Activated T-cell treated with anti-CD3 and anti-CD28 coated beads for 4 hours (primary cell): ENCODE data around the gene RSPH9.
"Not testable (repeated sequence)": the region's sequence is repeated elsewhere in the genome, so short reads cannot be mapped to it uniquely, and the experiment has no call there.

Experiments used
- DNase-seq: peaks from one replicate; pipeline ENCODE4 v3.0.0-alpha.2; 2020

The RSPH9 gene

DNA sequence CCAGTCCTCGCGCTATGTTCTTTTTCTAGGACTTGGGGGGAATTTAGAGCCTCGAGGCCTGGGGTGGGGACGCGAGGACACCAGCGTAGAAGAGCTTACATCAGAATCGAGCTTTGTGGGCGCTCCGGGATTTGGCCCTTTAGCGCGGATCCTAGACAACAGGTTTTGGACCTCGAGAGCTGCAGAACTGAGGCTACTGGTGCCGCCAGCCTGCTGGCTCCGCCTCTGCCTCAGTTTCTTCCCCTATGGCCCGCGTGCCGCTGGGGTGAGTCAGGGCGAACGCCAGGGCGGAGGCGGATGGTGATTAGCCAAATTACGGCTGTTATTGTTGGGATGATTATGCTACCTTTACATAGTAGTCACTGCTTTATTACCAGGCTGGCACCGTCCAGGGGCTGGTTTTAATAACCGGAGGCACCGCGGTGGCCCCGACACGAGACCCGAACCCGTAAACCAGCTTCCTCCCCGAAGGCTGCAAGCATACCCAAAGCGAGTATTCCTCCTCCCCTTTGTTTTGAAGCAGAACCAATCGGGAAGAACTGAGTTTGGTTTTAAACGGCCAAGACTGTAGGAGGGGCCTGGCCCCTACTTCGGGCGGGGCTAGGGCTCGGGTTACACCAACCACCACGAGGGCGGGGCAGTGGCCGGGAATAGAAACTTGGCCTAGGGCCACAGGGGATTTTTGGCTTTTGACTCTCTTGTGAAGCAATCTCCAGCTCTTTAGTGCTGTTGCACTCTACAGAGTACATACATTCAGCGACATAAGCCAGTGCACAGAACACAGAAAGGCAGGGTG lies 15.1 kb upstream of the RSPH9 start:
- peak; percentile 69 for DNase-seq

DNA sequence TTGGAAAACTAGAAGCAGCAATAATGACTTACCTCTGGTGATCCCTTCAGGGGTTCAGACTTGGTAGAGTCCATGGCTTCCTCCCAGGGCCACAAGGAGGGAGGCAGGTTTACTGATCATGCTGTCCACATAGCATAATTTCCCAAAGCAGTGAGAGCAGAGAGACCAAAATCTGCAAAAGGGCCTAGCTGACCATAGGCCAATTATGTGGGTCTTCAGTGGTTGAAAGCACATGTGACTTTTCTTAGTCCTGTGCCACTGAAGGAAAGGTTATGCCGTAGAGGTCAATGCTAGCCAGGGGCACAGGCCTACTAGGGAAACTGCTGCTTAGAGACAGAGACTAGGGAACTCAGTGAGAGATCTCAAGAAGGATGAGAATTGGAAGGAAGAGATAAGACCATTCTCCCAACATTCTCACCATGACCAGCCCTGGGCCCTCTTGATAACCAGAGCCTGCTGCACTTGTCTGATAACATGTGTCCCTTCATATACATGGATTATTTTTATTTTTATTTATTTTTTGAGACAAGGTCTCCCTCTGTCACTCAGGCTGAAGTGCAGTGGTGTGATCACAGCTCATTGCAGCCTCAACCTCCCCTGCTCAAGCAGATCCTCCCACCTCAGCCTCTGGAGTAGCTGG lies 13.7 kb upstream of the RSPH9 start:
- no peak for DNase-seq

DNA sequence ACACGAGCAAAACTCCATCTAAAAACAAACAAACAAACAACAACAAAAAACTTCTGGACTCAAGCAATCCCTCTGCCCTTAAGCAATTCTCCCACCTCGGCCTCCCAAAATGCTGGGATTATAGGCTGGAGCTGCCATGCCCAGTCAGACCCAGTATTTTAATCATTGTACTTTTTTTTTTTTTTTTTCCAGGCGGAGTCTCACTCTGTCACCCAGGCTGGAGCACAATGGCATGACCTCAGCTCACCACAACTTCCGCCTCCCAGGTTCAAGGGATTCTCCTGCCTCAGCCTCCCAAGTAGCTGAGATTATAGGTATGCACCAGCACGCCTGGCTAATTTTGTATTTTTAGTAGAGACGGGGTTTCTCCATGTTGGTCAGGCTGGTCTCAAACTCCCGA lies 11.8 kb upstream of the RSPH9 start:
- DNase-seq: not testable (repeated sequence)

DNA sequence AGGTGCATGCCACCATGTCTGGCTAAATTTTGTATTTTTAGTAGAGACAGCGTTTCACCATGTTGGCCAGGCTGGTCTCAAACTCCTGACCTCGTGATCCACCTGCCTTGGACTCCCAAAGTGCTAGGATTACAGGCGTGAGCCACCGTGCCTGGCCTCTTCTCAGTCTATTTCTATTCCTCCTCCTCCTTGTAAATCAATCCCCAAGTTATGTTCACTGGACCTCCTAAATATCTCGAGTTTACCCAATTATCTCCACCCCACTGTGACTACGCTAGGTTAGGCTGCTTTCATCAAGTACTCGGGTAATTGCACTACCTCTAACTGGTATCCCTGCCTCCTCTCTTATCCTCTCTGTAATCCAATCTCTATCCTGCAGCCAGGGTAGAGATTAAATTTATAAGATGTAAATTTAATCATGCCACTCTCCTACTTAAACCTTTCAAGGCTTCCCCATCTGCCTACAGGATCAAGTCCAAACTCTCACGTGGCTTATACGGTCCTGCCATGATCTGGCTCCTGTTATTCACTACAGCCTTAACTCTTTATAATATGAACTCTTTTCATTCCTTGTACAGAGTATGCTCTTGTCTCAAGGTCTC lies 10.0 kb upstream of the RSPH9 start:
- DNase-seq: no peak

DNA sequence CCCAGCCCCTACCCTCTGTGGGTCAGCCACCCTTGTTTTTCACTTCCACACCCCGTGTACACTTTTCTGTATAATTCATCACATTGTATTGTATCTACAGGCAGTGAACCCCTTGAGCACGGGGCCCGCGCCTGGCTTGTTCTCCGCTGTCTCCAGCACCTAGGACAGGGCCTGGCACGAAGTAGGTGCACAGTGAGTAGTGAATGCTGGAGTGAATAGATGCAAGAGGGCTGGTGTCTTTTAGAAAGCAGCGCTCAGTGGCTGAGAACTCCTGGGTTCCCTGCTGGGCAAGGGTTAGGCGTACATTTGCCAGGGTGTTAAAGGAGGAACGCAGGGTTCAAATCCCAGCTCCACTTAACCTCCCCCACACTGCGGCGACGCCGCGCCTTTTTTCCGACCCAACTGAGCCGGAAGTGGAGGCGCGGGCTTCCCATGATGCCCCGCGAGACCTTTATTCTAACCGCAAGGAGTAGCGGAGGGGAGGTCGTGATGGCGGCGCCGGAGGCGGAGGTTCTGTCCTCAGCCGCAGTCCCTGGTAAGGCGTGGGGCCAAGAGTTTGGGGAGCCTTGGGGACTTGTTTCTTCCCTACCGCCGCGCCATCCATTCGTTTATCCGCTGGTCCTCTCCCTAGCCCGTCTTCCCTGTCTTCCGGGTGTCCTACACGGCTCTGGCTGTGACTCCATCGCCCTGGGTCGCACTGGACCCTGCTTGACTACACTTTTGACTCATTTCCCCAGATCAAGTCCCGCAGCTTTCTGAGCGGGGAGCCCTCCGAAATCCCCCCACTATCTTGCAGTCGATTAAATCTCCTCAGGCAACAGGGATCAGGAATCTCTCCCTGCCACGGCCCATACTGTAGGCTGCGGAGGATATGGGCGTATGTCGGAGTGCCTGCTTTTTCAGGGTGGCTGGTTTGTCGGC lies 9.2 kb upstream of the RSPH9 start, which contains the start of gene MAD2L1BP:
Gene MAD2L1BP (plus strand): TSS at position 454 of the 921 bp plus-strand sequence. CDS start 36 bp downstream, at position 490.
- DNase-seq: peak; percentile 83

DNA sequence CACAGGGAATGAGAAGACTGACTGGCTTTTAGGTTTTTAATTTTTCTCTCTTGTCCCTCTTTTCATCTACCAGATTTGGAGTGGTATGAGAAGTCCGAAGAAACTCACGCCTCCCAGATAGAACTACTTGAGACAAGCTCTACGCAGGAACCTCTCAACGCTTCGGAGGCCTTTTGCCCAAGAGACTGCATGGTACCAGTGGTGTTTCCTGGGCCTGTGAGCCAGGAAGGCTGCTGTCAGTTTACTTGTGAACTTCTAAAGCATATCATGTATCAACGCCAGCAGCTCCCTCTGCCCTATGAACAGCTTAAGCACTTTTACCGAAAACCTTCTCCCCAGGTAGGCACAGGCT lies 8.6 kb upstream of the RSPH9 start:
- DNase-seq: no peak

DNA sequence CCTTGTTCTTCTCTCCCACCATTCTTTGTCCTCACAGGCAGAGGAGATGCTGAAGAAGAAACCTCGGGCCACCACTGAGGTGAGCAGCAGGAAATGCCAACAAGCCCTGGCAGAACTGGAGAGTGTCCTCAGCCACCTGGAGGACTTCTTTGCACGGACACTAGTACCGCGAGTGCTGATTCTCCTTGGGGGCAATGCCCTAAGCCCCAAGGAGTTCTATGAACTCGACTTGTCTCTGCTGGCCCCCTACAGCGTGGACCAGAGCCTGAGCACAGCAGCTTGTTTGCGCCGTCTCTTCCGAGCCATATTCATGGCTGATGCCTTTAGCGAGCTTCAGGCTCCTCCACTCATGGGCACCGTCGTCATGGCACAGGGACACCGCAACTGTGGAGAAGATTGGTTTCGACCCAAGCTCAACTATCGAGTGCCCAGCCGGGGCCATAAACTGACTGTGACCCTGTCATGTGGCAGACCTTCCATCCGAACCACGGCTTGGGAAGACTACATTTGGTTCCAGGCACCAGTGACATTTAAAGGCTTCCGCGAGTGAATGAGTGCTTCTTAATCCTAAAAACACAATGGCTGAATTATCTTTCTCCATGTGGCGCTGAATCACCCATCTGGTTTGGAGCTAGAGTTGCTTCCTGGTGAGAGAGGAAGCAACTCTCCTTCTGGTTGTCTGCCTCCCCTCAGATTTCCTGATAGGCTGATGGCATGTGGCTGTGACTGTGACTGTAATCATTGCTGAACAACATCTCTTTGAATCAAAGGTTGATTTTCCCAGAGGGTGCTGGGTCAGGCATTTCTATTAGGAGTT lies 4.6 kb upstream of the RSPH9 start:
- DNase-seq: no peak

DNA sequence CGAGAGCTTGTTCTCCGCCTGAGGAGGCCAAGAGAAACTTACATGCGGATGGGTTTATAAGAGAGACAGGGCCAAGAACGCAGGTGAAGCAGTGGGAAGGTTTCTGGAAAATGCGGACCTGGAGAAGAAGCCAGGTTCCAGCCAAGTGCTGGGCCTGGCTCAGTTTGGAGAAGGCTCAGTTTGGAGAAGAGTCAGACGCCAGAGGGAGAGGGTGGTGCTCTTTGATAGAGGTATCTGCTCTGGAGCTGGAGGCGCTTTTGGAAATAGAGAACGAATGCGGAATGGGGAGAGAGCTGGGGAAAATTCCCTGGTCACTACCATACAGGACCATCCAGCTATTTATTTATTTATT lies 753 bp downstream of the RSPH9 start:
- DNase-seq: no peak

DNA sequence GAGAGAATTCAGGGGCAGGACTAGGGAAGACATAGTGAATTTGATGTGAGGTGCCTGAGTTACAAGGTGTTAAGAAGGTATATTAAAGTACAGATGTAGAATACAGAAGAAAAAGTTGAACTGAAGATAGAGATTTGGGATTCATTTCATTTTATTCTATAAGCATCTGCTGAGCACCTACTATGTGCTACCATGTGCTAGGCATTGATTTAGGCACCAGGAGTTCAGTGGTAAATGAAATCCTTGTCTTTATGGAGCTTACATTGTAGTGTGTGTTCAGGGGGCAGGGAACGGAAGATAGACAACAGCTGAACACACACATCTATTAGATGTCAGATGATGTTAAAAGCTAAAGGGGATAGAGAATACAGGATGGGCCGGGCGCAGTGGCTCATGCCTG lies 2.8 kb downstream of the RSPH9 start:
- no peak for DNase-seq

DNA sequence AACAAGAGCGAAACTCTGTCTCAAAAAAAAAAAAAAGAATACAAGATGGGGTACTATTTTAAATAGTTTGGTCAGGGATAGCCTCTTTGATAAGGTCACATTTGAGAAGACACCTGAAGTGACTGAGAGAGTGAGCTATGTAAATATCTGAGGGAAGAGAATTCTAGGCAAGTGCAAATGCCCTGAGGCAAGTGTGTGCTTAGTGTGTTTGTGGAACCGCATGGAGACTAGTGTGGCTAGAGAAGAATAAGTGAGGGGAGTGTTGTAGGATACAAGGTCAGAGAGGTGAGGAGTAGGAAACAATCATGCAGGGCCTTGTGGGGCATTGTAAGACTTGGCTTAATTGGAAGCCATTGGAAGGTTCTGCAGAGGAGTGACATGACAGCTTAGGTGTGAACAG lies 3.4 kb downstream of the RSPH9 start:
- DNase-seq: no peak

DNA sequence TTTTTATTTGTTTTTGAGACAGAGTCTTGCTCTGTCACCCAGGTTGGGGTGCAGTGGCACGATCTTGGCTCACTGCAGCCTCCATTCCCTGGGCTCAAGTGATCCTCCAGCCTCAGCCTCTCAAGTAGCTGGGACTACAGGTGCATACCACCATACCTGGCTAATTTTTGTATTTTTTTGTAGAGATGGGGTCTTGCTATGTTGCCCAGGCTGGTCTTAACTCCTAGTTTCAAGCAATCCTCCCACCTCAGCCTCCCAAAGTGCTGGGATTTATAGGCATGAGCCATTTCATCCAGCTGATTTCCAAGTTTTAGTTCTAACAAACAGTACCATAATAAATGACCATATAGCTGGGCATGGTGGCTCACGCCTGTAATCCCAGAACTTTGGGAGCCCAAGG lies 8.0 kb downstream of the RSPH9 start:
- not testable (repeated sequence) for DNase-seq

DNA sequence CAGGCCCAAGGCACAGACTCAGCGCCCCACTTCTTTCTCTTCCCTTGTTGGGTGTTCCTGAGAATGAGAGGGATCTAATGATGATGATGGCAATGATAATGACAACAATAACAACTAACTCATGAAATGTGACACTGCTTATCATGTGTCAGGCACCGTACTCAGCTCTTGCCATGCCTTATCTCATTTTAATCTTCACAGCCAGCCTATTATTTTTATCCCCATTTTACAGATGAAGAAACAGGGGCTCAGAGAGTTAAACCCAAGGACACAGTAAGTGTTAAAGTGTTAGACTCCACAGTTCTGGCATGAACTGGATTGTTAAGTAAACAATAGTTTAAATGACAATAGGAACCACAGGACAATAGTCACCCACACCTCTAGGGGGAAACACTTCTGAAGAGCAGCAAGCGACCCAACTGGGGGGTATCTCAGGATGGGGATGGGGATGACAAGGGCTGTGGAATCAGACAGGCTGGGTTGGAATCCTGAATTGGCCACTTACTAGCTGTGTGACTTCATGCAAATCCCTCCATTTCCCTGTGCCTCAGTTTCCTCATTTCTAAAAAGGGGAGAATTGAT lies 12.5 kb downstream of the RSPH9 start:
- DNase-seq: no peak

DNA sequence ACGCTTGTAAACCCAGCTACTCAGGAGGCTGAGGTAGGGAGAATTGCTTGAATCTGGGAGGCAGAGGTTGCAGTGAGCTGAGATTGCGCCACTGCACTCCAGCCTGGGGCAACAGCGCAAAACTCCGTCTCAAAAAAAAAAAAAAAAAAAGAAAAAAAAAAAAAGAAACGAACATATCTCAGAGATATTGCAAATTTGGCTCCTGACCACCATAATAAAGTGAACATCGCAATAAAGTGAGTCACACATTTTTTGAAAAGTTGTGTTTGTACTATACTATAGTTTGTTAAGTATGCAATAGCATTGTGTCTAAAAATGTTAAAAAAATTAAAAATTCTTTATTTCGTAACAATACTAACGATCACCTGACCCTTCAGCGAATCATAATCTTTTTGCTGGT lies 13.3 kb downstream of the RSPH9 start:
- no peak for DNase-seq

DNA sequence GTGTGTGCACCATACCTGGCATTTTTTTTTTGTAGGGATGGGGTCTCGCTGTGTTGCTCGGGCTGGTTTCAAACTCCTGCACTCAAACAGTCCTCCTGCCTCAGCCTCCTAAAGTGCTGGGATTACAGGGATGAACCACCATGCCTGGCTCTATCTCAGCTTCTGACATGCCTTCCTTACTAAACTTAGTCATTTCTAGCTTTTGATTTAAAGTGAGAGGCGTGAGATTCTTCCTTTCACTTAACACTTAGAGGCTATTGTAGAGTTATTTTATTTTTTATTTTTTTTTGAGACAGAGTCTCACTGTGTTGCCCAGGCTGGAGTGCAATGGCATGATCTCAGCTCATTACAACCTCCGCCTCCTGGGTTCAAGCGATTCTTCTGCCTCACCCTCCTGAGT lies 18.1 kb downstream of the RSPH9 start:
- not testable (repeated sequence) for DNase-seq

DNA sequence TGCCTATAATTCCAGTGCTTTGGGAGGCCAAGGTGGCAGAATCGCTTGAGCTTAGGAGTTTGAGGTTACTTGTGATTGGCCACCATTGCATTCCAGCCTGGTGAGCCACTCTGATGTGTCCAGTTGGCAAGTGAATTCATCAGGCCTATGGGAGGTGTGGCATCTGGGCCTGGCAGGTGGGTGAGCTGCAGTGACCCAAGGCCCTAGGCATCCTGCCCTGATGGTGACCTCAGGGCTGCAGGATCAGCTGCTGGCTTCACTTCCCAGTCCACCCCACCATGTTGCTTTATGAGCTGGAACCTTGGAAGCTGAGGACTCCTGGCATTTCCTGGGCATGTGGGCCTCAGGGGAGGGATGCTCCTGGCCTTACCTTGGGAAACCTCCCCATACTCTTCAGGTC lies 20.5 kb downstream of the RSPH9 start:
- DNase-seq: no peak

DNA sequence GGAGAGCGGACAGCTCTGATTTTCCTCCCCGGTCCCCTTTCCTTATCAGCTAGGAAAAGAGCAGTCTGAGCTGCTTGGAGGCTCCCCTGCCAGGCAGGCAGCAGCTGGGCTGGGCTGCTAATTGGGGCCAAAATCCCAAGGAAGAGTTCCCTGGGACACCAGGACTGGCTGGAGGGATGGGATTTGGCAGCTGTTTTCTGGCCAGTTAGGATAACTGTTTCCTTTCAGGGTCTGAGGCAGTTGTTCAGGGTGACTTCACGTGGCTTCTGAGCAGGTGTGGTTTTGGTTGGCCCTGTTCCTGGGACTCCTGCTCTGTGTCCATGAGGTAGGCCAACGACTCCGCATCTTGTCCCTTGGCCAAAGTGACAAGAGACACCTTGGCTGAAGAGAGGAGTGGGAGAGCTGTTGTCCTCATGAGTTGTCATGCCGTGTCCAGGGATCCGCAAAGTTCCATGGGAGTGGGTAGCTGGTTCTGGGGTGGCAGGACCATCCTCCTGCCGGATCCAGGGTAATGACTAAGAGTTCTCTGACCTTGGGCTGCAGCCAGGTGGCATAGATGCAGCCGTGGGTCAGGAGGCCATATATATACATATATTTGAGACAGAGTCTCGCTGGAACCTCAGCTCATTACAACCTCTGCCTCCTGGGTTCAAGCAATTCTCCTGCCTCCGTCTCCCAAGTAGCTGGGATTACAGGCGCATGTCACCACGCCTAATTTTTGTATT lies 21.5 kb downstream of the RSPH9 start:
- no peak for DNase-seq

DNA sequence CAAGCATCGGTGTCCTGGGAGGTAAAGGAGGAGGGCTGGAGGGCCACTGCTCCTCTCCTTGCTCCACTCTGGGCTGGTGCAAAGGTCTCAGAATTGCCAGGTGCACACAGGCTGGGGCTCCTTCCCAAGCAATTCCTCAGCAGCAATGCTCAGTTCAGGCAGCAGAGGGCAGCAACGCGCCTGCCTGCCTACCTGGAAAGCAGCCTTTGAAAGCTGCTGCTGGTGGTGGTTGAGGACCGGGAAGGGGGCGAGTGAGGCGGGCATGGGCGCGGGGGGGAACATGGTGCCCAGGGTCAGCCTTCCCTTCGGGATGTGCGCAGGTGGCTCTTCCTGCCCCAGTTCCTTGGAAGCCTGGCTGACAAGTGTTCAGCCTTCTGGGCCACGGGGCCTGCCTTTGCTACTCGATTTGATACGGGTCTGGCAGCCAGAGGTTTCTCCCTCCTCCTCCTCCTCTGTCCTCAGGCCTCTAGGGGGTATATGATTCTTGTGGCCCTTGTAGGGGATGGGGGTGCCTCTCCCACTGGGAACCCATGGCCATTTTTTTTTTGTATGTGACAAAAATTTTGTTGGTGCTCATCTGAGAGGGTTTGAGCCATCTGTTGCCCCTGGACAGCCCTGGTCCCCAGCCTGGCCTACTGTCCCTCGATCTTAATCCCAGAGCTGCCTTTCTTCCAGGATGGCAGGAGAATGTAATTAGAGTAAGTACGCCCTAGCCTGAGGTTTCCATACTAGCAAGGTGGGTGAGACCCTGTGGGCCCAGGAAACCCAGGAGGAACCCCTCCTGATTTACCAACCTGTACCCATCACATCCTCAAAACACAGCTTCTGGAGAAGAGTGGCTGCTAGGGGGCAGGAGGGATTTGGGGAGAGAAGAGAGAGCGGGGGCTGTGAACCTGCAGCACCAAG lies 22.7 kb downstream of the RSPH9 start:
- peak; percentile 82 for DNase-seq

DNA sequence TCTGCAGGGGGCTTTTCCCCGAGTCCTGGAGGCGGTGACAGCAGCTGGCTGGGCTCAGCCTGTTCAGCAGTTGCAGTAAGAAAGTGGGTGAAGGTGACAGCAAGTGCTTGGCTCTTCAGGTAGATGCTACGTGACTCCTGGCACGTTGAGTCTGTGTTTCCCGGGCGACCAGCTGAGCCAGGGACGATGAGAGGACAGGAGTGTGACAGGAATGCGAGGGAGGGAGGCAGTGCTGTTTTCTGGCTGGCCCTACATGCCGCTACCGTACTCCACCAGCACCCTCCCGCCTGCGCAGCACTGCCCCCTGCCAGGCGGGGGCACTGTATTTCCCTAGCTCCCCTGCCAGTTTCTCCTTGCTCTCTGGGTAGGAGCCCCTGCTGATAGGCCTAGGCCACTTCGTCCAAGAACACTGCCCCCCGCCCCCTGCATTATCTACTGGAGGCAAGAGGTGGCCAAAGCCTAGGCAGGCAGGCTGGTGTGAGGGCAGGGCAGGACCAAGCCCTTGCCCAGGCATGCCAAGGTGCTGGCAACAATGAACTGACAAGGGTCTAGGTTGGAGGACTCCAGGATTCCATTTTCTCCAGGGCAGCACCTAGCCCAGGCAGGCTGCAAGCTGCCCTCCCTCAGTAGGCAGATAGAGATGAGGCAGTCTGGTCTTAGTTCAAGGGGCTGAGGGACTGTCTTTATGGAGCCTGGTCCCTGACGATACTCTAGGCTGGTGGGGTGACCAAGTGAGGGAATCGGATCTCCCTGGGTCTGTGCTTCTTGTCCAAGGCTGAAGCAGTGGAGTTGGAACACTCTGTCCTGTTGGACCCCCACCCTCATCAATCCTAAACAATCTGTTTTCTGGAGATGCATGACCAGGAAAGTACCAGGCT lies 23.6 kb downstream of the RSPH9 start:
- DNase-seq: peak; percentile 14
